ENCODE results near the gene CYTL1.

- TF ChIP-seq GTF3C2 (IDR thresholded peaks at IDR 0.05; ENCODE audit: borderline replicate concordance, extremely low read depth, insufficient read length) (no peak), E2F8 (IDR thresholded peaks at IDR 0.05; ENCODE audit: low read depth, partially characterized antibody) (no peak), MAFK (IDR thresholded peaks at IDR 0.05; ENCODE audit: low read length) (no peak), CTCF (IDR thresholded peaks at IDR 0.05 in 2 of 3, conservative IDR thresholded peaks at IDR 0.05 in 1 of 3; ENCODE audit: insufficient read depth in 2 of 3, low read depth in 1 of 3, low read length in 3 of 3) (no peak), FOXJ3 (CRISPR knock-in tag; IDR thresholded peaks at IDR 0.05) (no peak), POLR2A (conservative IDR thresholded peaks at IDR 0.05) (no peak), ZNF695 (CRISPR knock-in tag; IDR thresholded peaks at IDR 0.05) (no peak), RFX1 (IDR thresholded peaks at IDR 0.05) (no peak), HNRNPL (IDR thresholded peaks at IDR 0.05; ENCODE audit: low read depth, low read length) (no peak), GATA2 (CRISPR knock-in tag; IDR thresholded peaks at IDR 0.05) (no peak), ZNF780A (CRISPR knock-in tag; IDR thresholded peaks at IDR 0.05) (no peak), BDP1 (IDR thresholded peaks at IDR 0.05; ENCODE audit: insufficient read depth, insufficient read length) (no peak)
Observed at GRCh38 chr4:5021546-5021945, 2.3 kb upstream of the CYTL1 start.
